HPDE6-E6E7 (cell line): ENCODE data around the gene ABCB9.
"Not testable (repeated sequence)": the region's sequence is repeated elsewhere in the genome, so short reads cannot be mapped to it uniquely, and the experiment has no call there.

Source experiments
- DNase-seq: peaks from one replicate; pipeline ENCODE4 v3.0.0; 2011; ENCODE audit warnings: missing footprints; ENCODE audit errors: extremely low spot score

Gene ABCB9

DNA sequence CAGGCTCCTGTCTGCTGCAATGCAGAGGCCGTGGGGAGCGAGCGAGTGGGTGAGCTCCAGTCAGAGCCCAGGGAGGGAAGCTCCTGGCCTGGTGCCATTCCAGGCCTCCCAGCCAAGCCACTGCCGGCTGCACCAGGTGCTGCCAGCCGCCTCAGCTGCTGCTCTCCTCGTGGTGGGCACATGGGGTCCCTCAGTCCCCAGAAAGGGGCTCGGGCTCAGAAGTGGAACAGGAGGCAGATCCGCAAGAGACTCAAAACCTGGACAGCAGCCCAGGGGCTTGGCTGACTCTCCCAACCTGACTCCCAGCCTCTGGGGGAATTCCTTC, 2.4 kb downstream of the ABCB9 start:
- DNase-seq: no peak

DNA sequence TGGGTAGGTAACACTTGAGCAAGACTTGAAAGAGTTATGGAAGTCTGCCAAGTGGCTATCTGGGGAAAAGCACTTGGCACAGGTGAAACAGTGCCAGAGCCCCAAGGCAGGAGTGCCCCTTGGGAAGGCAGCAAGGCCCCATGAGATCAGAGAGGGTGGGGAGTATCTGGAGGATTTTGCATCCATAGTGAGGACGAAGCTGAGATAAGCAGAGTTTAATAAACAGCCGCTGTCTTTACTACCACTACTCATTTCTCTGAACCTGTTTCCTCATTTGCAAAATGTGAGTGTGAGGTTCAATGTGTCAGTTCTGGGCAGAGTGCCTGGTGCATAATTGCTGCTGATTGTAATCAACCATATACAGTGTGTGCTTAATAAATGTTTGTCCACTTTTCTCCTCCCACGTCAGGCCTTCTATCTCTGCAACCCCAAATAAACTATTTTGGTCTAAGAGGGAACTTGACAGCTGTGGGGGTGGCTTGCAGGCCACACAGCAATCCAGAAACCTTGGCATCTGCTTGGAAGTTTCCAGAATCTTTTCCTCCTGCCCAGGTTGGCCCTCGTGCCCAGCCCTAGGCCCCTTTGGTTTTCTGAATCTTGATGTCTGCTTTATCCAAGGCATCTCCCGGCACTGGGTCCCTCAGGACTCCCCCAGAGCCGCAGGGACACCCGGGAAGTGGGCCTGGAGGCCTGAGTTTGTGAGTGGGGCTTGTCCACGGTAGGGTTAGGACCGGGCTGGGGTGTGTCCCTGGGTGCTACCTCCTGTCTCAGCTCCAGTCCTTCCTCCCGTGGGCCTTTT, 4.5 kb downstream of the ABCB9 start:
- DNase-seq: no peak

DNA sequence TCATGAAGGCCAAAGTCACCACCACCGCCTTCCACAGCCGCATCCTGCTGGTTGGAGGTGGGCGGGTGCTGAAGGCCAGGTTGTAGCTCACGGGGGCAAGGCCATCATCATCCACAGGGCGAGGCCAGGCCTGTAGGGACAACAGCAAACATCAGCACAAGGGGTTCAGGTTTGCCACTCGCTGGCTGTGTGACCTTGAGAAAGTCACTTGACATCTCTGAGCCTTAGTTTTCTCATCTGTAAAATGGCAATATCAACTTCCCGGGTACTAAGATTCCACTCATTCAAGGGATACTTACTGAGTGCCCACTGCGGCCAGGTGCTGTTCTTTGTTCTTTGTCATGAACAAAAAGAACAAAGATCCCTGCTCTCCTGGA, 6.1 kb downstream of the ABCB9 start:
- no peak for DNase-seq

DNA sequence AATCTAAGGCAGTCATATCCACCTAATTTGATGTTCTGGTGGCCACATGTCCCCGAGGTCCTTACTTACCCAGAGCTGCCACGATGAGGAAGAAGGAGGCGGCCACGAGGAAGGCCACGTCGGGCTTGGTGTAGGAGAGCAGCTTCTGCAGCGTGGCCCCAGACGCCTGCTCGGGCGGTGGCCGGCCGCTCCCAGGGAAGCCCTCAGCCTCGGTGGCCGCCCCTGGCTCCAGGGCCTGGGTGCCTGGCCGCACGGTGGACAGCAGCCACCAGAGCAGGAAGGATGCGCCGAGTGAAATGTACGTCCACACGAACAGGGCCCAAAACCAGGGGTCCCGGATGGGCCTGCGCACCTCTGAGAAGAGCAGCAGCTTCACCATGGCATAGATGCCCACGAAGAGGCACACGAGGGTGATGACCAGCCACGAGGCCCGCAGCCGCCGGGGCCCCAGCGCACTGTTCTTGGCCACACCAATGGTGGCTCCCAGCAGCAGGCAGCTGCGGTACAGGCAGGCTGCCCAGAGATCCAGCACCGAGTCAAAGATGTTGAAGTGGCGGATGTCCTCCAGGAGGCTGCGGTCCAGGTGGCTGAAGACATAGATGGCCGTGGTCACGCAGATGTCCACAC, 6.6 kb downstream of the ABCB9 start:
- no peak for DNase-seq

DNA sequence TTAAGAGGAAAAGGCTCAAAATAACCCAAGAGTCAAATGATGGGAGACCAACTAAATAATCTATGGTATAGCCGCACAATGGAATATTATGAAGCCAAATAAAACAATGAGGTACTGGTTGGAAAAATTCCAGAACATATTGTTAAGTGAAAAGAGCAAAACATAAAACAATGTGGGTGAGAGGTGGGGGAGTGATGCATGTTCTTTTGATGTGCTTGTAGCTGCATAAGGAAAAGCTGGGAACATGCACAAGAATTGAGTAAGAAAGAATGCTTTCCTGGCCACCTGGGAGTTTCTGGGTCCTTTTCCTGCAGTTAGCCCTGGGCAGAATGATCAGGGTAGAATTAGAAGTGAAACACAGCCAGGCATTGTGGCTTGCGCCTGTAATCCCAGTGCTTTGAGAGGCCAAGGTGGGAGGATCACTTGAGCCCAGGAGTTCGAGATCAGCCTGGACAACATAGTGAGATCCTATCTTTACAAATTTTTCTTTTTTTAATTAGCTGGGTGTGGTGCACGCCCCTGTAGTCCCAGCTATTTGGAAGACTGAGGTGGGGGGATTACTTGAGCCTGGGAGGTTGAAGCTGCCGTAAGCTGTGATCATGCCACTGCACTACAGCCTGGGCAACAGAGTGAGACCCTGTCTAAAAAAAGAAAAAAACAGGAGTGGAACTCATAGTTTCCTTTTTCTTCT, 7.9 kb downstream of the ABCB9 start:
- DNase-seq: no peak

DNA sequence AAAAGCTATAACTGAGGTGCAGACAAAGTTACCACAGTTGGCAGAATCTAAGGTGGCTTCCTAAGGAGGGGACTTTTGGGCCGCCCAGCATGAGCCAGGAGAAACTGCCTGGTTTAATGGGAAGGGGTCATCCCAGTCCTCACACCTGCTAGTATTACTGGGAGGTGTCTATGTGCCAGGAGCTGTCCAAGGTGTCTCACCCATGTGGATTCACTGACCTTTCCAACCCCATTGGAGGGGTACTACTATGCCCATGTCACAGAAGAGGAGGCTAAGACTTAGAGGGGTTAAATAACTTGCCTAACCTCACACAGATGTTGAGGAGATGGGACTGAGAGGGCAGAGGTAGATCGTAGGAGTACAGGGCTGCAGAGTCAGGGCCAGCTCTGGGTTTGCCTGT, 10.2 kb downstream of the ABCB9 start:
- no peak for DNase-seq

DNA sequence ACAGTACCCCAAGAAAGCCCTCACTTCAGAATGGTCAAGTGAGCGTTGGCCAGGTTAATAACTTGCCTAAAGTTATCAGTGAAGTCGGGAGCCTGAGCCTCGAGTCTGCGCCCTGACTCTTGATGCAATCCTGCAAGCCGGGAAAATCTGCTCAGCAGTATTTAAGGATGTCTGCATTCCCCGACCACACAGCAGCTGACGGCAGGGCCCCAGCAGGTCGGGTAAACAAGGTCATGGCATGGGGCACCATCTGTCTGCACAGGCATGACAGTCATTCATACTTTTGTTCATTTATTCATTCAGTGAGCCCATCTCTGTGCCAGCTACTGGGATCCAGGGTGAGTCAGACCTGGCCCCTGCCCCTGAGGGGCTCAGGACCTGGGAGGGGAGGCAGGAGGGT, 11.1 kb downstream of the ABCB9 start:
- DNase-seq: no peak

DNA sequence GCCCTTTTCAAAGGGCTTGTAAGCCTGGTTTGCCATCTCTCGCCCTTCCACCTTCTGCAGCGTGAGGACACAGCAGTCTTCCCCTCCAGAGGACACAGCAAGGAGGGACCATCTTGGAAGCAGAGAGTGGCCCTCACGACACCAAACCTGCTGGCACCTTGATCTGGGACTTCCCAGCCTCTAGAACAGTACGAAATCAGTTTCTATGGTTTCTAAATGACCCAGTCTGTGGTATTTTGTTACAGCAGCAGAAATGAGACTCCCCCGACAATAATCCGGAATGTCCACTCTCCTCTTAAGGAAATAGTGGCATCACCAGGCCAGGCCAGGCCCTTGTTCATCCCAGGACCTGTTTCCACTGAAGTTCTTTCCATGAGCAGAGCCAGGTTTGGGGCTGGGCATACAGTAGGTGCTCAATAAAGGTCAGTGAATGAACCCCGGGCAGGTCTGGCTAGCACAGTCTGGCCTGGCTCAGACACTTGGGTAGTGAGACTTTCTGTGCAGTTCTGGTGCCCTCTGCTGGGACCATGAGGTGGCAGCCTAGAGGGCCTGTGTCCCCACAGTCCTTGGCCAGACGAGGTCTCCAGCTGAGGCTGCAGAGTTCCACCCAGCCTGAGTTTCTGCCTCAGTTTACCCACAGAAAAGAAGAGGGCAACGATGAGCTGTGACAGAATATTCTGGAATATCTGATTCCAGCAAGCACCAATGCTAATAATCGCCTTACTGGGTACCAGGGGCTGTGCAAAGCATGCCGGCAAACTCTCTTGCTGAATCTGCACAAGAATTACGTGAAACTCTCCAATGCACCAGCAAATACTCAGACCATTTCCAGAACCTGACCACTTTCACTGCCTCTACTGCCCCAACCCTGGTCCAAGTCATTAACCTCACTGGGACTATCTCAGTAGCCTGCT, 14.0 kb downstream of the ABCB9 start:
- peak; percentile 77 for DNase-seq

DNA sequence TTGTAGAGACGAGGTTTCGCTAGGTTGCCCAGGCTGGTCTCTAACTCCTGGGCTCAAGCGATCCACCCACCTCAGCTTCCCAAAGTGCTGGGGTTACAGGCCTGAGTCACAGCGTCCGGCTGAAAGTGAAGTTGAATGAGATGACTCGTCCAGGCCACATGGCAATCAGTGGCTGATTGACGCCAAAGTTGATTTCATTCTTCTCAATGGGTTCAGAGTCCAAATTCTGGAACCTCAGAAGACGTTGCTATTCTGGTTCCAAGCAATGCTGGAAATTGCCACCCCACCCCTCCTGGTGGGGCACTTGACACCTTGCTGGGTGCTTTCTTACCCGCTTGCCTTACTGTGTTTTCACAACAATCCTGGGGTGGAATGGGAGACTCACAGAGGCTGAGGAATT, 14.9 kb downstream of the ABCB9 start:
- DNase-seq: no peak

DNA sequence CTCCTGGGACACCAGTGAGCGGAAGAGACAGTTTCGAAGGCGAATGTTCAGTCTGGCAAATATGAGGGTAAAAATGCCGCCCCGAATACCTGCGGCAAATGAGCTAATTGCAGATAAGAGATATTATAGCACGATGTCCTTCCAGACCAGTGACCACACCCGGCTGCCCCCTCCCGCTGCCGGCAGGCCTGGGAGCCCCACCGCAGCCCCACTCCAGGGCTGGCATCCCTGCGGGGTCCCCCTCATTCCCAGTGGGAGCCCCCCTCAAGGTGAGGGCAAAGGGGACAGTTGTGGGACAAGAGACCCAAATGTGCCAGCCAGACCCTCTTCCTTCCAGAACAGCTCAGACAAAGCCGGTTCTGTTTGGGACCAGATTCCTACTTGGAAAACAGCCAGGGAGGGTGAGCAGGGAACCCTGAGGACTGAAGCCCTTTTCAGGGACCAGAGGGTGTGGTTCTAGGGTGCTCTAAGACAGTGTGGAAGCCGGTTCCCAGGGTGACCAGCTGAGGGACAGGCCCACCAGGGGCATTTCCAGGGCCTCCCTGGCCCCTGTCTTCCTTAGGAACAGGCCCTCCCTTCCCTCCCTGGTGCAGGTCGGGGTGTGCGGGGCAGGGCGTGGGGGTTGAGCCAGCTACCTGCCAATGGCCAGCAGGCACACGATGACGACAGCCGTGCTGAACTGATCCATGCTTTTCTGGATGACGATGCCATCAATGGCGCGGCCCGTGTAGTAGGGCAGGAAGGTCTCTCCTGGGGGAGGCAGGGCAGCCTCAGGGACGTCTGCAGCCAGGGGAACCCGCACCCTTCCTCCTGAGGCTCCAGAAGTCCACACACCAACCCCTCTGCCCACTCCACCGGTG, 16.2 kb downstream of the ABCB9 start:
- no peak for DNase-seq

DNA sequence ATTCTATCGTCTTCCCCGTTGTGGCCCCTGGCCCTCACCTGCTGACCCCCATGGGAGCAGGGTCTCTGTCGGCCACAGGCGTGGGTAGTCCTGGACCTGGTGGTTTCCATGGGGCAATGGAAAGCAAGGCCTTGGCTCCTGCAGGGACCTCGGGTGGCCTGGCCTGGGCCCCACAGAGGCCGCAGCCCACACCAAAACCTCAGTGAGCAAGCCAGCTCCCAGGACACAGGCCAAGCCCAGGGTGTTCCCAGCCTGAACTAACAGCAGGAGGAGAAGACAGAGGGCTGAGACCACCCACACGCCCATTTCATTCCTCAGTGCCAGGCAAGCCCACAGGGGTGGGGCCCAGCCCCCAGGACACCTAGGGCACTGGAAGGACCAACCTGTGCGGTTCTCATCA, 16.9 kb downstream of the ABCB9 start:
- no peak for DNase-seq

DNA sequence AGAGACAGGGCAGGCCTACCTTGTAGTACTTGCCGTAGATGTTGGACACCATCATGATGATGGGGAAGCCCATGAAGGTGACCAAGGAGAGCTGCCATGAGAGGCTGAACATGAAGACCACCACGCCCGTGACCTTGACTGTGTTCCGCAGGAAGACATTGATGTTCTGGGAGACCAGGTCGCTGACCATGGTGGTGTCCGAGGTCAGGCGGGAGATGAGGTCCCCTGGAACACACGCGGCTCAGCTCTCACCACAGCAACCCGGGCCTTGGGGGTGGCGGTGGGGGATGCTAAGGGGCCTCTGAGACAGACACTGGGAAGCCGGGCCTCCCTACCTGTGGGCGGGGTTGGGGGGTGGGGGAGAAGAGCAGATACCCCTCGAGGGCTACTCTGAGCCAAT, 17.7 kb downstream of the ABCB9 start:
- no peak for DNase-seq

DNA sequence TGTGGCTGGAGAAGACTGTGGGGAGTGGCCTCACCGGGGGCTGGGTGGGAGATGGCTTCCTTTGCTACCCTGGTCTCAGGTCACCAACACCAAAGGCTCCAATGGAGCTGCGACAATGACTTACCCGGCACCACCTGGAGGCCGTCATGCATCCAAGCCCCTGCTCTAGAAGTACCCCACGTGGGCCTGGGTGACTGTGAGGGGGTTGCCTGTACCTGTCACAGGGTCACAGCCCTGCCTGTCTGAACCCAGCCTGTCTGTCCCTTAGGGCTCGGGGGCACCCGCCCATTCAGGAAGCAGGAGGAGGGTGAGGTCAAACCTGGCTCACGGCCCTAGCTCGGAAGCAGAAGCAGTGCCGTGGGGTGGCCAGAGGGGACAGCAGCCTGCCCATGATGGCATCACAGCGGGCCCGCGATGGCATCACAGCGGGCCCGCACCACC, 18.9 kb downstream of the ABCB9 start:
- no peak for DNase-seq

DNA sequence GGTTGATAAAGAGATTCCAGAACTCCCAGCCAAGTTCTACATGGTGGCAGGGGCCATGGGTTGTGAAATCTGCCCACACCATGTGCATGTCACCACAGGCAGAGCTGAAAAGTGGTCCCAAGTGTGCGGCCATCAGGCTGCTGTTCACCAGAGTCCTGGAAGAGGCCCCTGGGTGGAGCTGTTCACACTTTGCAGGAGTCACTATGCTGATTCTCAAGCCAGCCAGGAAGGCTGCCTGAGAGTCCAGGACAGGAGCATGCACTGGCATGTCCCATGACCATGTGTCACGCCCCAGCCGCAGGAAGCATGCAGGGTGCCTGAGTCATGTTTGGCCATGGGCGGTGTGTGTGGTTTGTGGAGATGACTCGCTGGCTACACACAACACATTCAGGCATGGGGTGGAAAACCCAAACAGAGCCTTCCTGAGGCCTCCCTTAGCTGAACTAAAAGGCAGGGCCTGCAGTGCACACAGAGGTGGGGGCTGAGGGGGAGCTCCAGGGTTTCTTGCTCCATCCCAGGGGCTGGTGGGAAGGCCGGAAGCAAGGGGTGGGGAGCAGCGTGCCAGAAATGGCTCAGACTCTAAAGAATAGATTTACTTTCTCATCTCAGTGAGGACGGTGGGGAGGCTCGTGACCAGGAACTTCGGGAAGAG, 19.4 kb downstream of the ABCB9 start:
- peak; percentile 97 for DNase-seq

DNA sequence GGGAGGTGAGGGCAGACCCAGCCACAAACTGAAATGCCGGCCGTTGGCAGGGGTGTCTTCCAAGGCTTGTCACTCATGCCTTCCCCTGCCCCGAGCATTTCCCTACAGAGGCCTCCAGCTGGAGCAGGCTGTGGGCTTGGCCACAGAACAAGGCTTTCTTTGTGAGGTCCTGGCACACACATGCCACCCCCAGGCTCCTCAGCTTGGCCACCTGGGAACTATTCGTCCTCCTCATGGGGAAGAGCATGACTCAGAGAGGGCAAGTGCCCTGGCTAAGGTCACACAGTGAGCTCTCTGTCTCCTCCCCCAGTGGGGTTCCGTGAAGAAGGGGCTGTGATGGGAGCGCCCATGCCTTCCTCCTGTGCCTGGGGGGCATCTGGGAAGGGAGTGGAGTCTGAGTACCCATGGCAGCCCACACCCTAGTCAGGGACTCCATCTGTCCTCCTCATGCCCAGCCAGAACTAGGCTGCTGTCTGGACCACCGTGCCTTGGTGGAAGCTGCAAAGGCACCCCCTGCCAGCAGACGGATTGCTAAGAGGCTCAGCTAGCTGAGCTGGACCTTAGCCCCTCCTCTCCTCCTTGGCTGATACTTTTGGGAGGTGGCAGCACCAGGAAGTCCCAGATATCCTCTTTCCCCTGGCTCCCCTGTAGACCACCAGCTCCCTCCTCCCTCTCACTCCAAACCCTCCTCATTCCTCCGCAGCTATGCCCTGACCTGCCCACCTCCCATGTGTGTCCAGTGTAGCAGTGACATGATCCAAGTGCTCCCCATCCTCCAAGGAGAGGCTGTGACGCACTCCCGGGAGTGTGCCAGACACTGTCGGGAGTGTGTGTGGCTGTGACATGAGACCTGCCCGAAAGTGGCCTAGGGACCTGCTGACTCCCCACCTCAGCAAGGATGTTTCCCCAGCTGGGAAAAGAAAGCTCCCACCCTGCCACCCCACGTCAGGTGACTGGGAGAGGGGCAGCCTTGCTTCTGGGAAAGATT, 21.4 kb downstream of the ABCB9 start:
- DNase-seq: no peak

DNA sequence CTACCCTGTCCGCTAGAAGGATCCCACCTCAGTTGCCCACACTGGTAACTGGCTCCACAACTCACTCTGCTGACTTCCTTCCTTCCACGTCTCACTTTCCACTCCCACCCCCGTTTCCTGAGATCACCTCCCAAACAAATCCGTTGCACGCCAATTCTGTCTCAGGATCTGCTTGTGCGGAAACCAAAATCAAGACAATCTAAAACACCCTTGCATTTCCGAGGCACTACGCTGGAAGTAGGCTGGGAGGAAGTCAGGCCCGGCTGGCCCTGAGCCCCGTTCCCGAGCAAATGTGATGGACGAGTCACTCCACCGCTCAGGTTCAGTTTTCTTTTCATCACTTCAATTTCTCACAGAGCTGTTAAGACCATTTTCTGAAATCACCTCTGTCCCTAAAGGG, 23.1 kb downstream of the ABCB9 start:
- no peak for DNase-seq

DNA sequence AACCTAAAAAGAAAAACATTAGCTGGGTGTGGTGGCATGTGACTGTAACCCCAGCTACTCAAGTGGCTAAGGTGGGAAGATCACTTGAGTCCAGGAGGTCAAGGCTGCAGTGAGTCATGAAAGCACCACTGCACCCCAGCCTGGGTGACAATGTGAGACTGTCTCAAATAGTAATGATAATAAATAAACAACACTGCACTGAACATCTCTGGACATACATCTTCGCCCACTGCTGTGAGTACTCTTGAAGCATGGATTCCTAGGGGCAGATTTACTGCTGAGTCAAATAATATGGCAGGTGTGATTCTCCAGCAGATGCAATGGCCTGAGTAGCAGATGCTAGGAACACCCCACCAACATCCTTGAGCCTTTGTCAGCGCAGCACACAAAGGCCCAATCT, 23.6 kb downstream of the ABCB9 start:
- DNase-seq: no peak

DNA sequence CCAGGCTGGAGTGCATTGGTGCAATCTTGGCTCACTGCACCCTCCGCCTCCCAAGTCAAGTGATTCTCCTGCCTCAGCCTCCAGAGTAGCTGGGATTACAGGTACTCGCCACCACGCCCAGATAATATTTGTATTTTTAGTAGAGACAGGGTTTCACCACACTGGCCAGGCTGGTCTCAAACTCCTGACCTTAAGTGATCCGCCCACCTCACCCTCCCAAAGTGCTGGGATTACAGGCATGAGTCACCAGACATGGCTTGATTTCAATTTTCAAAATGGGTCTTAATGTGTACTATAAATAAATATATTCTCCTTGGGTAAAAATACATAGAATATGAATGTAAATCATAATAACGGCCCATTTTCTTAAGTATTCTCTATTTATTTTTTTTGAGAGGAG, 24.9 kb downstream of the ABCB9 start:
- not testable (repeated sequence) for DNase-seq

DNA sequence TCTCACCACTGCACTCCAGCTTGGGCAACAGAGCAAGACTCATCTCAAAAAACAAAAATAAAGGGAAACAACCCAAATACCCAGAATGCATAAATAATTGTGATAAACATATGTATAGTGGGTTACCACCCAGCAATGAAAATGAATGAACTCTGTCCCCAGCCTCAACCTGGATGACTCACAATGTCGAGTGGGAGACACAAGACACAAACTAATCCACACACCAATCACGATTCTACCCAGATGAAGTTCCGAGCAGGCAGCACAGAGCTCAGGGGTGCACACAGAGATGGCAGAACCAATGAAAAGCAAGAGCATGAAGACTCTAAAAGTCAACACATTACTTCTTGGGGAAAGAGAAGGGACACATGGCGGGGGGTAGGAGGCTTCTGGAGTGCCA, 27.1 kb downstream of the ABCB9 start:
- DNase-seq: no peak
